NCI-H2029 (cell line): ENCODE results near the gene CDK12.
A peak's percentile ranks its signal among the peaks of the same experiment; 100 is the strongest.
"Not testable (repeated sequence)": the region's sequence is repeated elsewhere in the genome, so short reads cannot be mapped to it uniquely, and the experiment has no call there.

ENCODE experiments used
- DNase-seq: peaks from one replicate; lab custom pipeline; 2025; lab: John Stamatoyannopoulos, UW

Gene CDK12

DNA sequence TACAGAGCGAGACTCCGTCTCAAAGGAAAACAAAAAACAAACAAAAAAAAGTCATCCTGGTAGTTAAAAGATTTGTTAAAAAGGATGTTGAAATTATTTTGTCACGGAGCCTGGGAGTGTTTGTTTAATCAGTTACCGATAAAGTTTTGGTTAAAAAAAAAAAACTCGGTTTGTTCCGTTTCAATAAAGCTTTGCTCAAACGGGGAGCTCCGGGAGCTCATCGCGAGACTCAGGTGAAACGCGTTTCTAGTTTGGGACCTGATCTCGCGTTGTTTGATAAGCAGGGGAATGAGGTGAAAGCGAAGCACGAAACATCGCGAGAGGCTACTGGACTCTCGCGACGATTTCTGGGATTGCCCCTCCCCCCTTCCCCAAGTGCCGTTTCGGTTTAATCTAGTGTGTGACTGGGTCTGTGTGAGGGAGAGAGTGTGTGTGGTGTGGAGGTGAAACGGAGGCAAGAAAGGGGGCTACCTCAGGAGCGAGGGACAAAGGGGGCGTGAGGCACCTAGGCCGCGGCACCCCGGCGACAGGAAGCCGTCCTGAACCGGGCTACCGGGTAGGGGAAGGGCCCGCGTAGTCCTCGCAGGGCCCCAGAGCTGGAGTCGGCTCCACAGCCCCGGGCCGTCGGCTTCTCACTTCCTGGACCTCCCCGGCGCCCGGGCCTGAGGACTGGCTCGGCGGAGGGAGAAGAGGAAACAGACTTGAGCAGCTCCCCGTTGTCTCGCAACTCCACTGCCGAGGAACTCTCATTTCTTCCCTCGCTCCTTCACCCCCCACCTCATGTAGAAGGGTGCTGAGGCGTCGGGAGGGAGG is at the start of gene CDK12:
CDK12 (plus strand) TSS at position 374 of the 813 bp plus-strand sequence. CDS start 586 bp downstream, outside the sequence.
- peak; percentile 98 for DNase-seq

DNA sequence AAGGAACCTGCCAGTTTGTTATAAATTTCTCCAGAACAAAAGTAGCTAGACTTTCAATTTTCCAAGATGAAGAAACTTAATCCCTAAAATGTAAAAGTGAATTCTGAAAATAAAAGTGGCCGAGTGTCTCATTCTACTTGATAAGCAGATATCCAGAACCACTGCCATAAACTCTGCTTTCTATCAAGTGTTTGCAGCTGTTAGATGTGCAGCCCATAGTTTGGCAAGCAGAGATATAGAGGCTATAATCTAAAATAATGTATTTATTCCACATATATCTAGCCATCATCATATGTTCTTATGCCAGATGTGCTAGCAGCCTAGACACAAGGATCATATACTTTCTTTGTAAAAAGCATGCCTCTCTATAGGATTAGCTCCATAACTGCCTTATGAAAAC is 45.1 kb upstream of the CDK12 start:
- DNase-seq = no peak

DNA sequence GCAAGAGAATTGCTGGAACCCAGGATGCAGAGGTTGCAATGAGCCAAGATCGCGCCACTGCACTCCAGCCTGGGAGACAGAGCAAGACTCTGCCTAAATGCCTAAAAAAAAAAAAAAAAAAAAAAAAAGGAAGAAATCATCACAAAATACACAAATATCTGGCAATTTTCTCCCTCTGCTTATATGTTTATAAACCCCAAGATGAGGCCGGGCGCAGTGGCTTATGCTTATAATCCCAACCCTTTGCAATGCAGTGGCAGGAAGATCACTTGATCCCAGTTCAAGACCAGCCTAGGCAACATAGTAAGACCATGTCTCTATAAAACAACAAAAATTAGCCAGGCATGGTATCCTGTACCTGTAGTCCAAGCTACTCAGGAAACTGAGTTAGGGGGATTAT is 31.7 kb upstream of the CDK12 start:
- no peak for DNase-seq

DNA sequence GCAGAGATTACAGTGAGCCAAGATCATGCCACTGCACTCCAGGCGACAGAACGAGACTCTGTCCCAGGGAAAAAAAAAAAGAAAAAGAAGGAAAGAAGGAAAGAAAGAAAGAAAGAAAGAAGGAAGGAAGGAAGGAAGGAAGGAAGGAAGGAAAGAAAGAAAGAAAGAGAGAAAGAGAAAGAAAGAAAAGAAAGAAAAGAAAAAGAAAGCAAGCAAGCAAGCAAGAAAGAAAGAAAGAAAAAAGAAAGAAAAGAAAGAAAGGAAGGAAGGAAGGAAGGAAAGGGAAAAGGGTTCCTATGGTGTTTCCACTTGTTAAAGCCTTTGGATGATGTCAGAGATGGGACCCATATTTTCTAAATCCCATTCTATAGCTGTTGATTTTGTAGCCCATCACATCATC is 21.4 kb upstream of the CDK12 start:
- not testable (repeated sequence) for DNase-seq

DNA sequence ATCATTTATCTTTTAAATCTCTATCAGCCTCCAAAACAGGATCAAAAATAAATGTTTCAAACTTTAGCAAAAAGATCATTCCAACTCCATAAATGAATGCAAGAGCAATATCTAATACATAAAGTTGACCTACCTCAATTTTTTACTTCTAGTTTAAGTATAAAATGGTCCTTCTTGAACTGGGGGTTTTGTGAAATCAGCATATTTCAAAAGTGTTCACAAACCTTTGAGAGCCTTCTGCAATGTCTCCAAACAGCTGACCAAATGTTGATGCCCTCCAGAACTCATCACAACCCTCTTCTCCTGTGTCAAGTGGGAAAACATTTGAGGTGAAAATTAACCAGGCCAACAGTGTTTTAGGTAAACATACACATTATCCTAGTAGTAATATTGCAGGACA is 18.0 kb upstream of the CDK12 start:
- no peak for DNase-seq

DNA sequence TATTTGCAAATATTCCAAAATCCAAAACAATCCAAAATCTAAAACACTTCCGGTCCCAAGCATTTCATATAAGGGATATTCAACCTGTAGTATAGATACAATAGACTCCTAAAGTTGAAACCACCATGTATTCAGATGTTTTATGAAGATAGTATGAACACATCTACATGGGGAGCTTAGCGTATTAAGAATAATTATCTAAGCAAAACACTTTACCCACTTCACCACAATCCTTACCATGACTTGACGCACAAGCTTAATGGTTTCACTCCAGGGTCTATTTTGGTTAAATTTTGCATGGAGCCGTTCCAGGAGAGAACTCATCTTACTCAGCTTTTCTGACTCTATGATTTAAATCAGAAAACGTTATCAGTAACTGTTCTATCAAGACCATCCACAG is 13.7 kb upstream of the CDK12 start:
- no peak for DNase-seq

DNA sequence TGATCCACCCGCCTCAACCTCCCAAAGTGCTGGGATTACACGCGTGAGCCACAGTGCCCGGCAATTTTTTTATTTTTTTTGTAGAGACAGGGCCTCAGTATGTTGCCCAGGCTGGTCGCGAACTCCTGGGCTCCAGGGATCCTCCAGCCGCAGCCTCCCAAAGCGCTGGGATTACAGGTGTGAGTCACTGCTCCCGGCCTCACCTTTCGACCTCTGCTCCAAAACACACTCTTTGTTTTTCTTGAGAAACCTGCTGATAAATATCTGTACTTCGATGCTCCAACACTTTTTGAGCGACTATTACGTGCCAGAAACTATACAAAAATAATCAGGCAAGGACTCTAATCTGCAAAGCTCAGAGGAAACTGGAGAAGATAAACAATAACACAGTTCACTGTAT is 11.2 kb upstream of the CDK12 start:
- no peak for DNase-seq

DNA sequence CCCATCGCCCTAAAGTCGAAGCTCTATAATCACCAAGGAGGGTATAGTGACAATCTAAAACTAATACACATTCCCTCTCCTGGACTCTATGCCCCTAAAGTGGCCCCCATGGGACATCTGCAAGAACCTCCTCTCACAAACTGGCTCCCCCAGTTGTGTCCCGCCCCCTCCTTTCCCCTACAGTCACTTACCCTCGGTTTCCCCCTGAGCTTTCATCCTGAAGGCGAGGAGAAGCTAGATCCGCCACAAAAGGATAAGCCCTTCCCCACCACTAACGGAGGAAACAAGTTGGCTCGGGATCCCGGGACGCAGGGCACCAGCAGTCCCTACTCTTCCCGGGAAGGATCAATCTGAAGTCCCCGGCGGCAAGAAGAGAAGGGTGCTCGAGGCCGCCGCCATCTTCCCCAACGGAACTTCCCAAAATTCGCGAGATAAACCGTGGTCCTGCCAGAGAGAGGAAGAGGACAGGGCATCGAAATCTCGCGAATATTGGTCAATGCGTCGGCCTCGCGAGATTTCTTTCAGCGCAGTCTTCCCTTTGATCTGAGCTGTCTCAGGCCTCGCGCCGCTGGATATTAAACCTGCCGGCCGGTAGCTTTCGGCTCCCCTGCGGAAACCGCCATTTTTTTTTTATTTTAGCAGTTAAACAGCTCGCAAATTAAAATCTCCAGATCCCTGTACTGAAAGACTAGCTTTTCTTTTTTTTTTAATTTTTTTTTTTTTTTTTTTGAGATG is 10.3 kb upstream of the CDK12 start, which contains the start of gene MED1:
MED1 (minus strand) TSS at position 417 of the 735 bp plus-strand sequence; CDS start at position 216, 201 bp downstream.
- DNase-seq = peak; percentile 95

DNA sequence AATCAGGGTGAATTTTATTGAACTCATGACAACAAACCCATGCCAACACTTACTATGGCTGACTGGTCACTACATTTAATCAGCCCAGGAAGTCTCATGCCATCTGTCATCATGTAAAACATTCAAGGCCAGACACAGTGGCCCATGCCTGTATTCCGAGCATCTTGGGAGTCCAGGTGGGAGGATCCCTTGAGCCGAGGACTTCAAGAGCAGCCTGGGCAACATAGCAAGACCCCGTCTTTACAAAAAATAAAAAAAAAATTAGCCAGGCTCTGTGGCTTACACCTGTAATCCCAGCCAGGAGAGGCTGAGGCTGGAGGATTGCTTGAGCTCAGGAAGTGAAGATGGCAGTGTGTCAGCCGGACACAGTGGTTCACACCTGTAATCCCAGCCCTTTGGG is 5.4 kb upstream of the CDK12 start:
- DNase-seq = no peak

DNA sequence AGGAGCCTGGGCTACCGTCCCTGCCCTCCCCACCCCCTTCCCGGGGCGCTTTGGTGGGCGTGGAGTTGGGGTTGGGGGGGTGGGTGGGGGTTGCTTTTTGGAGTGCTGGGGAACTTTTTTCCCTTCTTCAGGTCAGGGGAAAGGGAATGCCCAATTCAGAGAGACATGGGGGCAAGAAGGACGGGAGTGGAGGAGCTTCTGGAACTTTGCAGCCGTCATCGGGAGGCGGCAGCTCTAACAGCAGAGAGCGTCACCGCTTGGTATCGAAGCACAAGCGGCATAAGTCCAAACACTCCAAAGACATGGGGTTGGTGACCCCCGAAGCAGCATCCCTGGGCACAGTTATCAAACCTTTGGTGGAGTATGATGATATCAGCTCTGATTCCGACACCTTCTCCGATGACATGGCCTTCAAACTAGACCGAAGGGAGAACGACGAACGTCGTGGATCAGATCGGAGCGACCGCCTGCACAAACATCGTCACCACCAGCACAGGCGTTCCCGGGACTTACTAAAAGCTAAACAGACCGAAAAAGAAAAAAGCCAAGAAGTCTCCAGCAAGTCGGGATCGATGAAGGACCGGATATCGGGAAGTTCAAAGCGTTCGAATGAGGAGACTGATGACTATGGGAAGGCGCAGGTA is 762 bp downstream of the CDK12 start:
- peak; percentile 2 for DNase-seq

DNA sequence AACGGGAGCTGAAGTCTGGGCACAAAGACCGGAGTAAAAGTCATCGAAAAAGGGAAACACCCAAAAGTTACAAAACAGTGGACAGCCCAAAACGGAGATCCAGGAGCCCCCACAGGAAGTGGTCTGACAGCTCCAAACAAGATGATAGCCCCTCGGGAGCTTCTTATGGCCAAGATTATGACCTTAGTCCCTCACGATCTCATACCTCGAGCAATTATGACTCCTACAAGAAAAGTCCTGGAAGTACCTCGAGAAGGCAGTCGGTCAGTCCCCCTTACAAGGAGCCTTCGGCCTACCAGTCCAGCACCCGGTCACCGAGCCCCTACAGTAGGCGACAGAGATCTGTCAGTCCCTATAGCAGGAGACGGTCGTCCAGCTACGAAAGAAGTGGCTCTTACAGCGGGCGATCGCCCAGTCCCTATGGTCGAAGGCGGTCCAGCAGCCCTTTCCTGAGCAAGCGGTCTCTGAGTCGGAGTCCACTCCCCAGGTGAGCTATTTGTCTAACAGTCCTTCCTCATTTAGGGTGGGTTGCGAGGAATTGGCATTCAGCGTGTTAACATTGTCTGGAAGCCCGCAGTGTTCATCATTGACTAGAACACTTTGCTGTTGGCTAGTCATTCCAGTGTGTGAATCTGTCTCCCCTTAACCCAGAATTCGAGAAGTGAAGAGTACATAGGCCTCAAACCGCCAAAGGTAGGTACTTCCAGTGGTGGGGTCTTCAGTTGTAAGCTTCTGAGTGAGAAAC is 1.5 kb downstream of the CDK12 start:
- DNase-seq = no peak

DNA sequence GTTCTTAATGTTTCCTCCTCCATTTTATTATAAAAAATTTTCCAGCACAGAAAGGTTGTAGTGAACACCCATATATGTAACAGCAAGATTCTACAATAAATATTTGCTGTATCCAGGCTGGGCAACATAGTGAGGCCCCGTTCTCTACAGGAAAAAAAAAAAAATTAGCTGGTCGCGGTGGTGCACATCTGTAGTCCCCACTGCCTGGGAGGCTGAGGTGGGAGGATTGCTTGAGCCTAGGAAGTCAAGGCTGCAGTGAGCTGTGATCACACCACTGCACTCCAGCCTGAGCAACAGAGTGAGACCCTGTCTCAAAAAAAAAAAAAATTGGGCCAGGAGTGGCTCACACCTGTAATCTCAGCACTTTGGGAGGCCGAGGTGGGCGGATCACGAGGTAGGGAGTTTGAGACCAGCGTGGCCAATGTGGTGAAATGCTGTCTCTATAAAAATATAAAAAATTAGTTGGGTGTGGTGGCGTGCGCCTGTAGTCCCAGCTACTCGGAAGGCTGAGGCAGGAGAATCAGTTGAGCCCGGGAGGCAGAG is 3.4 kb downstream of the CDK12 start:
- not testable (repeated sequence) for DNase-seq

DNA sequence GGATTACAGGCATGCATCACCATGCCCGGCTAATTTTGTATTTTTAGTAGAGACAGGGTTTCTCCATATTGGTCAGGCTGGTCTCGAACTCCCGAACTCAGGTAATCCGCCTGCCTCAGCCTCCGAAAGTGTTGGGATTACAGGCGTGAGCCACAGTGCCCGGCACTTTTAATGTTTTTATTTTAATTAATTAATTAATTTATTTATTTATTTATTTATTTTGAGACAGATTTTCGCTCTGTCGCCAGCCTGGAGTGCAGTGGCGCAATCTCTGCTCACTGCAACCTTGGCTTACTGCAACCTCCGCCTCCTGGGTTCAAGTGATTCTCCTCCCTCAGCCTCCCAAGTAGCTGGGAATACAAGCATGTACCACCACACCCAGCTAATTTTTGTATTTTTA is 7.3 kb downstream of the CDK12 start:
- not testable (repeated sequence) for DNase-seq

DNA sequence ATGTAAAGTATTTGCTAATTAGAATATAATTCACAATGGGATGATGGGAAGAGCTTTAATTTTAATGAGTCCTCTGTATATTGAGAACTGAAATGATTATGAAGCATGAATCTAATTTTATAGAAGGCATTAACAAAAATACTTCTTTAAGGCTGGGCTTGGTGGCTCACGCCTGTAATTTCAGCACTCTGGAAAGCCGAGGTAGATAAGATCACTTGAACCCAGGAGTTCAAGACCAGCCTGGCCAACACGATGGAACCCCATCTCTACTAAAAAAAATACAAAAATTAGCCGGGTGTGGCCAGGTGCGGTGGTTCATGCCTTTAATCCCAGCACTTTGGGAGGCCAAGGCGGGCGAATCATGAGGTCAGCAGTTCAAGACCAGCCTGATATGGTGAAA is 12.0 kb downstream of the CDK12 start:
- DNase-seq = no peak

DNA sequence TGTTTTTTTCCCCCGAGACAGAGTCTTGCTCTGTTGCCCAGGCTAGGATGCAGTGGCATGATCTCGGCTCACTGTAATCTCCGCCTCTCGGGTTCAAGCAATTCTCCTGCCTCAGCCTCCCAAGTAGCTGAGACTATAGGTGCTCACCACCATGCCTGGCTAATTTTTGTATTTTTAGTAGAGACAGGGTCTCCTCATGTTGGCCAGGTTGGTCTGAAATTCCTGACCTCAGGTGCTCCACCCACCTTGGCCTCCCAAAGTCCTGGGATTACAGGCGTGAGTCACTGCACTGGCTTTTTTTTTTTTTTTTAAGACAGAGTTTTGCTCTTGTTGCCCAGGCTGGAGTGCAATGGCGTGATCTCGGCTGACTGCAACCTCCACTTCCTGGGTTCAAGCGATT is 18.3 kb downstream of the CDK12 start:
- not testable (repeated sequence) for DNase-seq

DNA sequence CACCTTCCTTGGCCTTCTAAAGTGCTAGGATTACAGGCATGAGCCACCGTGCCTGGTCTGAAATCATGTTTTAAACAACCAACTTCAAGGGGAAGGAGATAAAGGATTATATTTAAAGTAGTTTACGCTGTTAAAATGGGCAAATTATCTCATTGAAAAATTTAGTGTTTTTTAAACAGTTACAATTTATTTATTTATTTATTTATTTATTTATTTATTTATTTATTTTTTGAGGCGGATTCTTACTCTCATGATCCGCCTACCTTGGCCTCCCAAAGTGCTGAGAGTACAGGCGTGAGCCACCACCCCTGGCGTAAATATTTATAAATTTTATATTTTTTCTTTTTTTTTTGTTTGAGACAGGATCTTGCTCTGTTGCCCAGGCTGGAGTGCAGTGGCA is 22.2 kb downstream of the CDK12 start:
- DNase-seq = no peak

DNA sequence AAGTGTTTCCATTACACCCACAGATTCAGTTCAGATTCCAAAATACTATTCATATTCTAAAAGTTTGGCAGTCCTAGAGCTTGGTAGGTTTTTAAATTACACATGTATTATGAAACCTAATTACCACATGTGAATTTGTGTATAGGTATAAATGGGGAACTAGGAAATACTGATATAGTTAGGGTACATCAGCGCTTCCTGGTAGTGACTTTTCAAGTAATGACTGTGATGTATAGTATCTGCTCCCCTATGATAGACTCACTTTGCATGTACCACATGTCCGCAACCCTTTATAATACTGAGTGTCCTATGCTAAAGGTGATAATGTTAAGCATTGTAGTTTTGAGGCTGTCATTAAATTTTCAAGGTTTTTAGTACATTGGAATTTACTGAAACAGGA is 22.9 kb downstream of the CDK12 start:
- DNase-seq = no peak

DNA sequence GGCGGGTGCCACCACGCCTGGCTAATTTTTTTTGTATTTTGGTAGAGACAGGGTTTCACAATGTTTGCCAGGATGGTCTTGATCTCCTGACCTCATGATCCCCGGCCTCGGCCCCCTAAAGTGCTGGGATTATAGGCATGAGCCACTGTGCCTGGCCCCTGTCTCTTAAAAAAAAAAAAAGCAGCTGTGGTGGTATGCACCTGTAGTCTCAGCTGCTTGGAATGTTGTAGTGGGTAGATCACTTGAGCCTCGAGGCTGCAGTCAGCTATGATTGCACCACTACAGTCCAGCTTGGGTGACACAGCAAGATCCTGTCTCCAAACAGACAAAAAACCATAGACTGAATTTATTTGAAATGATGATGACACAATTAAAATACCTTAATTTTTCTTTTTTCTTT is 24.3 kb downstream of the CDK12 start:
- no peak for DNase-seq

DNA sequence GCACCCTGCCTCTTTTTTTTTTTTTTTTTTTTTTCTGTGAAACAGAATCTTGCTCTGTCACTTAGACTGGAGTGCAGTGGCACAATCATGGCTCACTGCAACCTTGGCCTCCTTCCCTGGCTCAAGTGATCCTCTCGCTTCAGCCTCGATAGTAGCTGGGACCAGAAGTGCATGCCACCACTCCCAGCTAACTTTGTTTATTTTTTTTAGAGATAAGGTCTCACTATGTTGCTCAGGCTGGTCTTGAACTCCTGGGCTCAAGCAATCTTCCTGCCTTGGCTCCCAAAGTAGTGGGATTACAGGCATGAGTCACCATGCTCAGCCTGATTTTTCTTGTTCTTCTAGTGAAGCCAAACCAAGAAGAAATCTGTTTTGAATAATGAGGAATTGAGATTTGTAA is 25.0 kb downstream of the CDK12 start:
- DNase-seq = no peak

DNA sequence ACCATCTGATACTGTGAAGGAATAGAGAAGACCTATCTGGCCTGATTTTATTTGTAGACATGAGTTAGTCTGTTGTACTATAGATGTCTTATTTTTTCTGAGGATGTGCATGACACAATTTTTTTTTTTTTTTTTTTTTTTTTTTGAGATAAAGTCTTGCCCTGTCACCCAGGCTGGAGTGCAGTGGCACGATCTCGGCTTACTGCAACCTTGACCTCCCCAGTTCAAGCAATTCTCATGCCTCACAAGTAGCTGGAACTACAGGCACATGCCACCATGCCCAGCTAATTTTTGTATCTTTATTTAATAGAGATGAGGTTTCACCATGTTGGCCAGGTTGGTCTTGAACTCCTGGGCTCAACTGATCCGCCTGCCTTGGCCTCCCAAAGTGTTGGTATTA is 26.2 kb downstream of the CDK12 start:
- not testable (repeated sequence) for DNase-seq

DNA sequence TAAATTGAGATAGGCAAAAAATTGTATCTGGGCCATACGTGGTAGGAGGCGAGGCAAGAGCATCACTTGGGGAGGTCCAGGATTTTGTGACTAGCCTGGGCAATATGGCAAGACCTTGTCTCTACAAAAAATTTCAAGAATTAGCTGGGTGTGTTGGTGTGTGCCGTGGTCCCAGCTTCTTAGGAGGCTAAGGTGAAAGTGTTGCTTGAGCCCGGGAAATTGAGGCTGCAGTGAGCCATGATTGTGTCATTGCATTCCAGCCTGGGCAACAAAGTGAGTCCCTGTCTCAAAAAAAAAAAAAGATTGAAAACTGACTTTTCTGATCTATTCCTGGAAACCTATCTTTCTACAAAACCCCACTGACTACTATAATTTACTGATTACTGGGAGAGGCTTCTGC is 26.7 kb downstream of the CDK12 start:
- no peak for DNase-seq

DNA sequence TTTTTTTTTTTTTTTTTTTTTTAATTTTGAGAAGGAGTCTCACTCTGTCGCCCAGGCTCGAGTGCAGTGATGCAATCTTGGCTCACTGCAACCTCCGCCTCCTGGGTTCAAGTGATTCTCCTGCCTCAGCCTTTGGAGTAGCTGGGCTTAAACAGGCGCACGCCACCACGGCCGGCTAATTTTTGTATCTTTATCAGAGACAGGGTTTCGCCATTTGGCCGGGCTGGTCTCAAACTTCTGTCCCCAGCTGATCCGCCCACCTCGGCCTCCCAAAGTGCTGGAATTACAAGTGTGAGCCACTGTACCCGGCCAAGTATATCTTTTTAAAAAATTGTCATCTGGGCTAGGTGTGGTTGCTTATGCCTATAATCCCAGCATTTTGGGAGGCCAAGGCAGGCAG is 35.6 kb downstream of the CDK12 start:
- not testable (repeated sequence) for DNase-seq
